Stimulated activated CD4-positive, alpha-beta T cell treated with anti-CD3 and anti-CD28 coated beads, Interleukin-4, amount 100 ng/mL, for 4 hours (primary cell): ENCODE measurements around the gene SMIM31.

Experiments used
- DNase-seq, 2 experiments: peaks; one replicate each; pipeline ENCODE4 v3.0.0-alpha.2; 2020

The SMIM31 gene

DNA sequence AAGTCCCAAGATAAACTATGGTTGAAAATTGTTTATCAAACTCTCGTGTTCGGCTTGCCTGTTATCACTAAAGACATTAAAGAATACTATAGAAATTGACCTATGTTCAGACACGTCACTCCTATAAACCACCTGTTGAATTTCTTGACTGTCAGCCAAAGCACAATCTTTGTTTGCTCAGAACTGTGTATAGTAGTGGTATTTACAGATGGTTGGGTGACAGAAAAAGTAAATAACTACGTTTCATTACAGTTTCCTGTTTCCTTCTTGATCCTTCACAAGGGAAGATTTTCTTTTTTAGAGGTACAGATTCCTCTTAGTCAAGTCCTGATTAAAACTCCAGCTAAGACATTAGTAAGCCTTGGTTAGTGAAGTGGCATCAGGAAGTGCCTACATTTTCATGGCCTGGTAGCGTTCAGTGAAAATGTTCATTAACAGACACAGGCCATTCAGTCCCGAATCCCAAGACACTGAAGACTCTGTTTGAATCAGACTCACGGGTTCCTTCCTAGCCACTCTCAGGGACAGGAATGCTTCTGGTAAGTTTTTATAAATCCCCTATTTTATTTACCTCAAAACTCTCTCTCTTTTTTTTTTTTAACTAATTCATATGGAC lies at the start of gene SMIM31:
Gene SMIM31 (plus strand): TSS at position 259 of the 616 bp plus-strand sequence. CDS start 16,313 bp downstream, outside the sequence.
- DNase-seq = no peak

GRCh38 chr4:164706675-164707074 lies 47.3 kb upstream of the SMIM31 start:
- no peak for DNase-seq

DNA sequence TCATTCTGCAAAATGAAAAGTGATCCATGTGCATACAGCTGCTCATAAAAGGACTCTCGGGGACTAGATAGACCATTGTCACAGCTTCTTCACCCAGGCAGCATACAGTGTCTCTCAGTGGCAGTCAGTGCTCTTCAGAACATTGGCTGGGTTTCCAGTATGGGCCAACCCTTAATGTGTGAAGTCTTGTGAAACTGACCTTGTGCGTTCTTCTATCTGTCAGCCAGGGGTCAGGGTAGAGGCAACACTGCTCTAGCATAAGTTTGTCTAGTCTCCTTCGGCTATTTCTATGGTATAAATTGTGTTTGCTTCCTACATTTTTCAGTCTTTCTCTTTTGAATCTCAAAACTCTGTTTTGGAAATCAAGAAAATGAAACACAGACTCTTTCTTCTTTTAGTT lies 37.0 kb upstream of the SMIM31 start:
- no peak for DNase-seq

GRCh38 chr4:164718827-164719226 lies 35.1 kb upstream of the SMIM31 start:
- no peak for DNase-seq

DNA sequence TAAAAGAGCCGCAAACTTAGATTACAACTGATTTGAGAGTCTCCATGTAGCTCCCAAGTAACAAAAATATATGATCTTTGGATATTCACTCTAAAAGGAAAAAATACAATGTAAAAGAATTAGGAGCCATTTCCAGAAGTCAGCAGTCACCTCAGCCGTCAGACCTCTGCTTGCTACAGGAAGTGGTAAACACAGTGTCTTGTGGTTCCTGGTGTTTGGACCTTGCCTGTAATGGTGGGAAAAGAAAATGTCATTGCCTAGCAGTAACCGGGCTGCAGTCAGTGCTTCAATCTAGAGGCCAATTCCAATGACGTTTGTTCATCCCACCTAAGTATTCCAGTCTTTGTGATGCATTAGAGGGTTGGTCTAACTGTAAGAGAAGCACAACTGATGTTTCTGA lies 28.9 kb upstream of the SMIM31 start:
- no peak for DNase-seq

GRCh38 chr4:164730705-164731393 lies 23.1 kb upstream of the SMIM31 start:
- no peak for DNase-seq

GRCh38 chr4:164731827-164732474 lies 22.0 kb upstream of the SMIM31 start:
- DNase-seq = peak; percentile 4 to 27

DNA sequence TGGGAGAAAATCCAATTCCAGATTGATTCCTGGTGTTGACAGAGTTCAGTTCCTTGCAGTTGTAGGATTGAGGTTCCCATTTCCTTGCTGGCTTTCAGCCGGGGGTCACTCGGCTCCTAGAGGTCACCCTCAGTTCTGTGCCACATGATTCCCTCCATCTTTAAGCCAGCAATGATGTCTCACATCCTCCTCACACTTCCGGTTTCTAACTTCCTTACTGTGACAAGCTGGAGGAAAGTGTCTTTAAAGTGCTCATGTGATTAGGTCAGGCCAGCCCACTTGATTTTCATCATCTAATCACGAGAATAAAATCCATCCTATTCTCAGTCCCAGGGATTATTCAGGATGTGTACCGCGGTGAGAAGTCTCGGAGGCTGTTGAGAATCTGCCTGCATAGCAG lies 19.4 kb upstream of the SMIM31 start:
- DNase-seq = no peak

- no peak for DNase-seq
Observed at GRCh38 chr4:164748375-164748774, 5.6 kb upstream of the SMIM31 start.

GRCh38 chr4:164755432-164755831 lies 1.5 kb downstream of the SMIM31 start:
- DNase-seq = no peak

GRCh38 chr4:164756686-164757085 lies 2.8 kb downstream of the SMIM31 start:
- no peak for DNase-seq

- no peak for DNase-seq
Observed at GRCh38 chr4:164761241-164761640, 7.3 kb downstream of the SMIM31 start.

DNA sequence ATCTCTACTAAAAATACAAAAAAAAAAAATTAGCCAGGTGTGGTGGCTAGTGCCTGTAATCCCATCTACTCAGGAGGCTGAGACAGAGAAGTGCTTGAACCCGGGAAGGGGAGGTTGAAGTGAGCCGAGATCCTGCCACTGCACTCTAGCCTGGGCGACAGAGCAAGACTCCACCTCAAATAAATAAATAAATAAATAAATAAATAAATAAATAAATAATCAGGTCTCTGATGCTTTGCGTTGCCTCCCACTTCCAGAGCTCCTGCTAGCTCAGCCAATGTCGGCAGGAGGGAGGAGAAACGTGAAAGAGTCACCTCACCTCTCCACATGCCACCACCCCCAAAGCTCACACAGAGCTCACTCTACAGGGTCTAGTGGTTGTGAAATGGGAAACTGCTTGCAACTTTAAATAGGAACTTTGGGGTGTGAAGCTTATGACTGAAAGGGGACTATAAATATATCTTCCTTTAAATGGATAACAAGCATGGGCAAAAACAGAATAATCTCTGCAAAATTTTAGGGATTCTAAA lies 7.9 kb downstream of the SMIM31 start:
- DNase-seq = no peak

GRCh38 chr4:164765096-164765495 lies 11.2 kb downstream of the SMIM31 start:
- no peak for DNase-seq

DNA sequence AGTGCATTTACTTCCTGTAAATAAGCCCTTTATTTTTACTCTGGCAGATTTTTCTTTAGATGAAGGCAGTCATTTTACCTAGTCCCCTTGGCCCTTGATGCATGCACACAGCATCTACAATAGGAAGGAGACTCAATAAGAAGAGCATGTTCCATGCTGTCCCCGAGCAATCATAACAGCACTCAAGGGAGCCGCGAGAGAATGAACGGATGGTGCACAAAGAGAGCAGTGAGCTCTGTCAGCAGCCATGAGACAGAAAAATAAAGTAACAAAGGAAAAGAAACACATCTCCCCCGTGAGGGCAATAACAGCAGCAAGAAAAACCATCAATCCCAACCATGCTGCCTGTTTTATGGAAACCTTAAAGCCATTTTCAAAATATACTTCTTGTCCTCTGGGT lies 11.9 kb downstream of the SMIM31 start:
- DNase-seq = no peak

DNA sequence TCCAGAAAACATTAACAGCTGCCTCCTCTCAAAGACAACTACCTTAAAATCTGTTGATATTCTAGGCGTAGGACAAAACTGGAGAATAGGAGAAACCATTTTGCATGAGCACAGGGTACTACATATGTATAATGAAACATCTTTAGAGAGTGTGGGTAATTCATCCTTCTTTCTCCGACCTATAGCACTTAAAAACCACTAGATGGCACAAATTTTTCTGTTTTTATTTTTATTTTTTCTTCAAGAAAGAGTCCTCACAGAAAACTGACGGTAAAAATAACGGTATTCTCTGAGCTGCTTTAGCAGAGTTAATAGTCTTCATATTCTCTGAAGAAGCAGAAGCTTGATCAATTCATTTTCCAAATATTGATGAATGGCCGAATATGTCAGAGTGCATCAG lies 14.6 kb downstream of the SMIM31 start:
- DNase-seq = no peak

GRCh38 chr4:164770010-164770724 lies 16.2 kb downstream of the SMIM31 start:
- DNase-seq = no peak

- no peak for DNase-seq
Observed at GRCh38 chr4:164771088-164771487, 17.2 kb downstream of the SMIM31 start.

GRCh38 chr4:164772076-164772475 lies 18.1 kb downstream of the SMIM31 start:
- DNase-seq = no peak

DNA sequence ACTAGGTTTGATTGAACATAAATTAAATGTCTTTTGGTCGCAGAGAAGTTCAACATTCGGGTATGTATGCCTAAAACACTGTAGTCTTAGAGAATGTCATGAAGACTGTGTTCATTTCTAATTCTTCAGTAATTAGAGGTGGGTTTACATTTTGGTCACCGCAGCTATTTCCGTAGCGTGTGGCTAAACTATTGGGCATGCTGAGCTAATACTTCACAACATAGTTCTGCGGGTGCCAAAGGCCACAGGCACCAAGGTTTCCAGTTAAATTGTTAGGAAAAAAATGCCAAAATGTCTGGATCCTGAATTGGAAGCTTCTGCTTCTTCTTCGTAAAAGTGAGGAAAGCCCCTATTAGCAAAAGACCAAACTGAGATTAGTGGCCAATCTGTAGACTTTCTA lies 25.1 kb downstream of the SMIM31 start:
- DNase-seq = no peak

DNA sequence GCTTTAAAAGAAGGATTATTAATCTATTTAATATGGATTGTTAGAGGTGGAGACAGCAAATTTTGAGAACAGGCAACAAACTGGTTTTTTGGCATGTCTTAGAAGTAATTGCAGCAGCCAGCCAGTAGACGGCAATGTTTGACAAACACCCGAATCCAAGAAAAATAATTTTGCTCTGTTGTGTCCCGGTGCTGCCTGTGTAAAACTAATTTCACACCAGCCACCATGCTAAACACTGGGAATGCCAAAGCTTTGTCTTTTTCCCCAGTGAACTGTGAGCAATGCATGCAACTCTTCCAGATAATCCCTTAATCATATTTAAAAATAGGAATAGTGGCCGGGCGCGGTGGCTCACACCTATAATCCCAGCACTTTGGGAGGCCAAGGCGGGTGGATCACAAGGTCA lies 25.9 kb downstream of the SMIM31 start:
- DNase-seq = no peak

DNA sequence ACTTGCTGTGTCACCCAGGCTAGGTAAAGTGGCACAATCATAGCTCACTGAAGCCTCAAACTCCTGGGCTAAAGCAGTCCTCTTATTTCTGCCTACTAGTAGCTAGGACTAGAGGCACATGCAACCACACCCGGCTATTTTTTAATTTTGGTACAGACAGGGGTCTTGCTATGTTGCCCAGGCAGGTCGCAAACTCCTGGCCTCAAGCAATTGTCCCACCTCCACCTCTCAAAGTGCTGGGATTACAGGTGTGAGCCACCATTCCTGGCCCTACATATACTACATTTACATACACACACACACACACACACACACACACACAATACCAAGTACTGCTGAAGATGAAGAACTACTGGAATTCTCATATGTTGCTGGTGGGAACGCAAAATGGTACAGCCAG lies 26.9 kb downstream of the SMIM31 start:
- DNase-seq = no peak

DNA sequence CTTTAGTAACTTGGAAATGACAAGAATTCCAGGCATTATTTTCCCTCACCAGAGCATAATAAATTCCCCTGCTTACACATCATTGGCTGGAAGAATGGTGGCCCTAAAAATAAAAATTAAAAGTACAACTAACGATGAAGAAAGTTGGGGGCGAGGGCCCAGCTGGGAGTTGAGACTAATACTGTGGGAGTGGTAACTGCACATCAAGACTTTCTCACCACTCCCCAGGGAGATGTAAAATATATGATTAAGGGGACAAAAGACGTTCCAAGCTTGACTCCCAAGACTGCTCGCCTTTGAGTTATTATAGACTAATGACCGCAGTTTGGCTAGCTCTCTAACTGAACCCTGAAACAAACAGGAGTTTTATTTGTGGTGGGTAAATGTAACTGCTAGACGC lies 30.0 kb downstream of the SMIM31 start:
- DNase-seq = no peak
